Measurements from ENCODE around the gene CLDN4. TPM values are rescaled to one million over a fixed set of nuclear protein-coding genes. Genes with fewer than 3 reads are reported as not detected.
A peak's percentile ranks its signal among the peaks of the same experiment; 100 is the strongest.

The CLDN4 gene
- total and polyA plus RNA-seq, 9 of the 15 experiments (the other 6 are each of a cell fraction or from before 2014, with no cell fraction given): 0.05 to 0.60 (median 0.06) TPM; not detected in 3

- TF ChIP-seq NONO (IDR thresholded peaks at IDR 0.05; ENCODE audit: low read depth in 2 of 2, low read length in 1 of 2) (no peak), MCM7 (IDR thresholded peaks at IDR 0.05) (no peak), CBFA2T2 (conservative IDR thresholded peaks at IDR 0.05) (no peak), TEAD4 (IDR thresholded peaks at IDR 0.05; ENCODE audit: low read length) (no peak), TEAD4 (CRISPR knock-in tag; IDR thresholded peaks at IDR 0.05; ENCODE audit: borderline replicate concordance) (no peak), SMARCA5 (IDR thresholded peaks at IDR 0.05) (peak; percentile 20; the same call in 1 of the 2 replicates), ZNF589 (CRISPR knock-in tag; IDR thresholded peaks at IDR 0.05; ENCODE audit: low read depth) (no peak), ZNF347 (CRISPR knock-in tag; IDR thresholded peaks at IDR 0.05; ENCODE audit: low read depth) (no peak), HOXB6 (CRISPR knock-in tag; IDR thresholded peaks at IDR 0.05; ENCODE audit: borderline replicate concordance) (no peak), ELF4 (CRISPR knock-in tag; IDR thresholded peaks at IDR 0.05) (0 out of 2 replicates have a peak, but pooled peaks have one; percentile 29), ZFP36 (IDR thresholded peaks at IDR 0.05; ENCODE audit: low read depth, low read length, partially characterized antibody) (peak; percentile 63), ZBTB2 (IDR thresholded peaks at IDR 0.05) (0 out of 2 replicates have a peak, but pooled peaks have one; percentile 25), JUN (IDR thresholded peaks at IDR 0.05; ENCODE audit: borderline replicate concordance, low read depth, low read length) (no peak), JUN (CRISPR knock-in tag; IDR thresholded peaks at IDR 0.05; ENCODE audit: borderline replicate concordance) (no peak), ZNF512 (tag; IDR thresholded peaks at IDR 0.05) (peak; percentile 93), NCOR1 (IDR thresholded peaks at IDR 0.05) (no peak), HCFC1 (IDR thresholded peaks at IDR 0.05; ENCODE audit: low read depth, low read length) (no peak), SRSF3 (IDR thresholded peaks at IDR 0.05; ENCODE audit: insufficient read depth, low read length) (no peak), CBFB (CRISPR knock-in tag; IDR thresholded peaks at IDR 0.05) (no peak), HEY1 (CRISPR knock-in tag; IDR thresholded peaks at IDR 0.05; ENCODE audit: borderline replicate concordance) (no peak)
- TF ChIP-seq, protein P1, sequence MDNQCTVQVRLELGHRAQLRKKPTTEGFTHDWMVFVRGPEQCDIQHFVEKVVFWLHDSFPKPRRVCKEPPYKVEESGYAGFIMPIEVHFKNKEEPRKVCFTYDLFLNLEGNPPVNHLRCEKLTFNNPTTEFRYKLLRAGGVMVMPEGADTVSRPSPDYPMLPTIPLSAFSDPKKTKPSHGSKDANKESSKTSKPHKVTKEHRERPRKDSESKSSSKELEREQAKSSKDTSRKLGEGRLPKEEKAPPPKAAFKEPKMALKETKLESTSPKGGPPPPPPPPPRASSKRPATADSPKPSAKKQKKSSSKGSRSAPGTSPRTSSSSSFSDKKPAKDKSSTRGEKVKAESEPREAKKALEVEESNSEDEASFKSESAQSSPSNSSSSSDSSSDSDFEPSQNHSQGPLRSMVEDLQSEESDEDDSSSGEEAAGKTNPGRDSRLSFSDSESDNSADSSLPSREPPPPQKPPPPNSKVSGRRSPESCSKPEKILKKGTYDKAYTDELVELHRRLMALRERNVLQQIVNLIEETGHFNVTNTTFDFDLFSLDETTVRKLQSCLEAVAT (IDR thresholded peaks at IDR 0.05): no peak
- TF ChIP-seq, protein P2, sequence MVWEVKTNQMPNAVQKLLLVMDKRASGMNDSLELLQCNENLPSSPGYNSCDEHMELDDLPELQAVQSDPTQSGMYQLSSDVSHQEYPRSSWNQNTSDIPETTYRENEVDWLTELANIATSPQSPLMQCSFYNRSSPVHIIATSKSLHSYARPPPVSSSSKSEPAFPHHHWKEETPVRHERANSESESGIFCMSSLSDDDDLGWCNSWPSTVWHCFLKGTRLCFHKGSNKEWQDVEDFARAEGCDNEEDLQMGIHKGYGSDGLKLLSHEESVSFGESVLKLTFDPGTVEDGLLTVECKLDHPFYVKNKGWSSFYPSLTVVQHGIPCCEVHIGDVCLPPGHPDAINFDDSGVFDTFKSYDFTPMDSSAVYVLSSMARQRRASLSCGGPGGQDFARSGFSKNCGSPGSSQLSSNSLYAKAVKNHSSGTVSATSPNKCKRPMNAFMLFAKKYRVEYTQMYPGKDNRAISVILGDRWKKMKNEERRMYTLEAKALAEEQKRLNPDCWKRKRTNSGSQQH (CRISPR knock-in tag; IDR thresholded peaks at IDR 0.05): 0 out of 2 replicates have a peak, but pooled peaks have one; percentile 29
Measured at GRCh38 chr7:73872056-73872908, 41.5 kb downstream of the CLDN4 start (continued).

Data from K562 (cell line).